ENCODE measurements around the gene OR2T34.

DNA sequence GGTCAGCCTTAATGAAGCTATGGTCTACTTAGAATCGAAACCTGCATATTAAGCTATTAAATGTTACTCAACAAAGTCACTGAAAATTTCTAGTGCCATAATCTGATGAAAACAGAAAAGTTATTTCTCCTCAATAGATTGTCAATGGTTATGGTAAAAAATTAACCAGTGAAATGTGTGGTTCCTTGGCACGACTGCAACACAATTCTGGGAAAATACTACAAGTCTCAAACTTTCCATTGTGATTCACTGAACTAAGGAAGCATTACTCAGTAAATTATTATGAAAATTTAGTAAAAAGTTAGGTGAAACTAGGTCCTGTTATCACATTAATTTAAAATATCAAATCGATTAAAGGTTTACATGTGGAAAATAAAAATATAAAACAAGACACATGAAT lies 35.7 kb upstream of the OR2T34 start:
- TF ChIP-seq, protein P1, sequence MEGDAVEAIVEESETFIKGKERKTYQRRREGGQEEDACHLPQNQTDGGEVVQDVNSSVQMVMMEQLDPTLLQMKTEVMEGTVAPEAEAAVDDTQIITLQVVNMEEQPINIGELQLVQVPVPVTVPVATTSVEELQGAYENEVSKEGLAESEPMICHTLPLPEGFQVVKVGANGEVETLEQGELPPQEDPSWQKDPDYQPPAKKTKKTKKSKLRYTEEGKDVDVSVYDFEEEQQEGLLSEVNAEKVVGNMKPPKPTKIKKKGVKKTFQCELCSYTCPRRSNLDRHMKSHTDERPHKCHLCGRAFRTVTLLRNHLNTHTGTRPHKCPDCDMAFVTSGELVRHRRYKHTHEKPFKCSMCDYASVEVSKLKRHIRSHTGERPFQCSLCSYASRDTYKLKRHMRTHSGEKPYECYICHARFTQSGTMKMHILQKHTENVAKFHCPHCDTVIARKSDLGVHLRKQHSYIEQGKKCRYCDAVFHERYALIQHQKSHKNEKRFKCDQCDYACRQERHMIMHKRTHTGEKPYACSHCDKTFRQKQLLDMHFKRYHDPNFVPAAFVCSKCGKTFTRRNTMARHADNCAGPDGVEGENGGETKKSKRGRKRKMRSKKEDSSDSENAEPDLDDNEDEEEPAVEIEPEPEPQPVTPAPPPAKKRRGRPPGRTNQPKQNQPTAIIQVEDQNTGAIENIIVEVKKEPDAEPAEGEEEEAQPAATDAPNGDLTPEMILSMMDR (conservative IDR thresholded peaks at IDR 0.05; ENCODE audit: low read depth, low read length) = no peak
- TF ChIP-seq EZH2 (IDR thresholded peaks at IDR 0.05; ENCODE audit: low read length, unreplicated experiment) (no peak), EZH2phosphoT487 (IDR thresholded peaks at IDR 0.05; ENCODE audit: borderline replicate concordance, low read length) (no peak)

Data from PC-3 (cell line).